NCI-H510A treated with DMSO at 0.1 percent for 48 hours (cell line): Measurements from ENCODE around the gene HTRA3.

Experiments used
- DNase-seq: peaks from one replicate; lab custom pipeline; 2025; lab: John Stamatoyannopoulos, UW

Gene HTRA3

GRCh38 chr4:8292478-8293107 lies 23.0 kb downstream of the HTRA3 start:
- no peak for DNase-seq

GRCh38 chr4:8293131-8293975 lies 23.8 kb downstream of the HTRA3 start:
- DNase-seq = no peak

GRCh38 chr4:8294036-8294435 lies 24.5 kb downstream of the HTRA3 start:
- DNase-seq = no peak

- no peak for DNase-seq
These were observed 25.2 kb downstream of the HTRA3 start for GRCh38 chr4:8294775-8295174.

- DNase-seq = no peak
These were observed 25.9 kb downstream of the HTRA3 start for GRCh38 chr4:8295471-8295870.

- DNase-seq = no peak
These were observed 26.9 kb downstream of the HTRA3 start for GRCh38 chr4:8296491-8296890.

- DNase-seq = no peak
These were observed 27.6 kb downstream of the HTRA3 start for GRCh38 chr4:8297141-8297601.

GRCh38 chr4:8297691-8298485 lies 28.3 kb downstream of the HTRA3 start:
- DNase-seq = no peak

GRCh38 chr4:8300832-8301231 lies 31.3 kb downstream of the HTRA3 start:
- DNase-seq = no peak

GRCh38 chr4:8301851-8302730 lies 32.5 kb downstream of the HTRA3 start:
- DNase-seq = no peak

- DNase-seq = no peak
These were observed 33.5 kb downstream of the HTRA3 start for GRCh38 chr4:8303081-8303480.

- DNase-seq = no peak
These were observed 34.1 kb downstream of the HTRA3 start for GRCh38 chr4:8303485-8304281.

- DNase-seq = no peak
These were observed 35.5 kb downstream of the HTRA3 start for GRCh38 chr4:8304827-8305695.

- no peak for DNase-seq
These were observed 36.4 kb downstream of the HTRA3 start for GRCh38 chr4:8305851-8306471.

GRCh38 chr4:8306511-8307021 lies 37.0 kb downstream of the HTRA3 start:
- DNase-seq = no peak

GRCh38 chr4:8307121-8307520 lies 37.6 kb downstream of the HTRA3 start:
- DNase-seq = no peak

GRCh38 chr4:8307714-8308113 lies 38.2 kb downstream of the HTRA3 start:
- no peak for DNase-seq

- DNase-seq = no peak
These were observed 38.6 kb downstream of the HTRA3 start for GRCh38 chr4:8308144-8308543.
